HepG2 (cell line): ENCODE results near the gene NBPF1. TPM values are rescaled to one million over a fixed set of nuclear protein-coding genes. Genes with fewer than 3 reads are reported as not detected.
A peak's percentile ranks its signal among the peaks of the same experiment; 100 is the strongest.

Experiments
- ARID2 ChIP-seq: sonication (generic); formaldehyde crosslinking; IDR thresholded peaks from 2 replicates; pipeline ENCODE4 v1.8.1; 2022; ENCODE audit warnings: mild to moderate bottlenecking, missing genetic modification reagents, borderline replicate concordance
- BCLAF1 ChIP-seq: fragments of 450-650 bp; IDR thresholded peaks from 2 replicates; pipeline ENCODE4 v1.6.1; 2017; ENCODE audit warnings: mild to moderate bottlenecking
- CHCHD3 ChIP-seq: sonication (generic); formaldehyde crosslinking; IDR thresholded peaks from 2 replicates; pipeline ENCODE4 v1.8.0; 2022; ENCODE audit warnings: mild to moderate bottlenecking, missing genetic modification reagents, moderate library complexity
- PRDM15 ChIP-seq: sonication (generic); formaldehyde crosslinking; IDR thresholded peaks from 2 replicates; pipeline ENCODE4 v1.4.0; 2020; ENCODE audit warnings: missing genetic modification reagents
- SAFB2 ChIP-seq: sonication (generic); formaldehyde crosslinking; IDR thresholded peaks from 2 replicates; pipeline ENCODE4 v1.5.1; 2020; ENCODE audit warnings: missing genetic modification reagents, low read depth, mild to moderate bottlenecking, borderline replicate concordance
- SRY ChIP-seq: sonication (generic); formaldehyde crosslinking; IDR thresholded peaks from 2 replicates; pipeline ENCODE4 v1.8.0; 2022; ENCODE audit warnings: mild to moderate bottlenecking, missing genetic modification reagents
- TCF7L2 ChIP-seq: IDR thresholded peaks from 2 replicates; pipeline ENCODE4 v1.6.1; 2011; ENCODE audit warnings: mild to moderate bottlenecking, low read depth, low read length, moderate library complexity
- TGIF2 ChIP-seq: IDR thresholded peaks from 2 replicates; pipeline ENCODE4 v1.6.1; 2016; ENCODE audit warnings: control low read depth, missing compliant biosample characterization
- ZBTB40 ChIP-seq, 2 experiments: fragments of 450-650 bp in 1 of 2; sonication (generic) in 1 of 2; formaldehyde crosslinking in 1 of 2; IDR thresholded peaks; 2 replicates each; pipeline versions ENCODE4 v1.6.1 to v1.8.0; 2016 to 2022; ENCODE audit warnings: antibody characterized with exemption in 1 of 2, mild to moderate bottlenecking in 1 of 2, missing genetic modification reagents in 1 of 2
- ZNF101 ChIP-seq: sonication (generic); formaldehyde crosslinking; IDR thresholded peaks from 2 replicates; pipeline ENCODE4 v1.4.0; 2020; ENCODE audit warnings: mild to moderate bottlenecking, low read depth, missing genetic modification reagents, borderline replicate concordance
- ZNF333 ChIP-seq: sonication (generic); formaldehyde crosslinking; IDR thresholded peaks from 2 replicates; pipeline ENCODE4 v1.4.0; 2020; ENCODE audit warnings: mild to moderate bottlenecking, missing genetic modification reagents, borderline replicate concordance
- ZNF652 ChIP-seq: IDR thresholded peaks from 2 replicates; pipeline ENCODE4 v1.6.1; 2016; ENCODE audit warnings: low read depth, borderline replicate concordance
- polyA plus RNA-seq, 8 experiments: library from polyadenylated mRNA; depleted of rRNA in 3 of 8; stranded (reverse) in 7 of 8; unstranded in 1 of 8; fragments of >200 nt; fragmentation: Illumina TruSeq in 4 of 8; extraction: Trizol in 4 of 8; gene quantifications; 2 replicates each; pipeline versions ENCODE4 v1.2.1 to v1.2.3, GENCODE V29; 2011 to 2016; ENCODE audit warnings: low read depth in 4 of 8, missing spikeins in 1 of 8, mixed read lengths in 1 of 8; ENCODE audit not compliant: insufficient read depth in 1 of 8
- total RNA-seq, 5 experiments: library from RNA; depleted of rRNA; stranded (reverse); fragments of >200 nt; fragmentation: Illumina TruSeq; extraction: Trizol; gene quantifications; 2 replicates each; pipeline ENCODE4 v1.2.3, GENCODE V29; 2016; ENCODE audit warnings: low read depth in 1 of 5

Gene NBPF1
- total and polyA plus RNA-seq, 2 of the 13 experiments (the other 11 are each of a cell fraction or from before 2014, with no cell fraction given) = 30.3 to 35.6 TPM

GRCh38 chr1:16612332-16613172 lies 812 bp downstream of the NBPF1 start (continued):
- TF ChIP-seq ZNF333 (CRISPR knock-in tag) (peak; percentile 5; the same call in 1 of the 2 replicates), SAFB2 (CRISPR knock-in tag) (no peak), TCF7L2 (no peak), ZNF101 (CRISPR knock-in tag) (0 out of 2 replicates have a peak, but pooled peaks have one; percentile 20), ARID2 (CRISPR knock-in tag) (no peak), SRY (CRISPR knock-in tag) (no peak), BCLAF1 (no peak), PRDM15 (no peak), TGIF2 (CRISPR knock-in tag) (no peak; the same call in 1 of the 2 replicates), ZBTB40 (IDR thresholded peaks at IDR 0.05) (no peak), ZBTB40 (CRISPR knock-in tag; IDR thresholded peaks at IDR 0.05) (no peak), CHCHD3 (CRISPR knock-in tag) (0 out of 2 replicates have a peak, but pooled peaks have one; percentile 78), ZNF652 (CRISPR knock-in tag) (no peak)
